Type B pancreatic cell (in vitro differentiated cells): ENCODE measurements around the gene HCRTR1. TPM values are rescaled to one million over a fixed set of nuclear protein-coding genes. Genes with fewer than 3 reads are reported as not detected.

Experiments used
- DNase-seq: peaks from one replicate; pipeline ENCODE4 v3.0.0; 2021; ENCODE audit warnings: mixed read lengths; ENCODE audit not compliant: unreplicated experiment; ENCODE audit errors: extremely low spot score
- H3K27ac Mint-ChIP-seq: 2 replicates; pipeline ENCODE4 v1.8.0; 2021; ENCODE audit warnings: mild to moderate bottlenecking, mixed read lengths
- H3K27me3 Mint-ChIP-seq: 2 replicates; pipeline ENCODE4 v1.8.0; 2021; ENCODE audit warnings: mixed read lengths
- H3K36me3 Mint-ChIP-seq: 2 replicates; pipeline ENCODE4 v1.8.0; 2021; ENCODE audit warnings: mixed read lengths
- H3K4me1 Mint-ChIP-seq: one replicate; pipeline ENCODE4 v1.8.0; 2021; ENCODE audit warnings: mixed read lengths; ENCODE audit not compliant: unreplicated experiment
- H3K4me3 Mint-ChIP-seq: 2 replicates; pipeline ENCODE4 v1.8.0; 2021; ENCODE audit warnings: mild to moderate bottlenecking, mixed read lengths
- H3K9me3 Mint-ChIP-seq: 2 replicates; pipeline ENCODE4 v1.8.0; 2021; ENCODE audit warnings: mixed read lengths
- CTCF ChIP-seq: fragments of 200-600 bp; sonication (generic); conservative IDR thresholded peaks from 2 replicates; pipeline ENCODE4 v1.5.0; 2021; ENCODE audit warnings: antibody characterized with exemption, mild to moderate bottlenecking
- total RNA-seq: library from RNA; stranded (reverse); gene quantifications from 2 replicates; pipeline ENCODE4 v1.2.1, GENCODE V29; 2021; ENCODE audit warnings: low replicate concordance

Gene HCRTR1
- total RNA-seq, 1 donor from 2014 or later = not detected

- TF ChIP-seq CTCF = no peak
- H3K4me3 Mint-ChIP-seq = no peak overlapping the region
- no peaks in the 10 kb centered on the region for H3K36me3 Mint-ChIP-seq
- no peak overlapping the region for H3K27ac Mint-ChIP-seq
- DNase-seq = no peak
- H3K9me3 Mint-ChIP-seq = no peaks in the 10 kb centered on the region
- H3K4me1 Mint-ChIP-seq = peaks cover 15% of the 10 kb centered on the region
- peaks cover 3% of the 10 kb centered on the region for H3K27me3 Mint-ChIP-seq
These were observed 16.8 kb upstream of the HCRTR1 start for GRCh38 chr1:31600641-31601040.

DNA sequence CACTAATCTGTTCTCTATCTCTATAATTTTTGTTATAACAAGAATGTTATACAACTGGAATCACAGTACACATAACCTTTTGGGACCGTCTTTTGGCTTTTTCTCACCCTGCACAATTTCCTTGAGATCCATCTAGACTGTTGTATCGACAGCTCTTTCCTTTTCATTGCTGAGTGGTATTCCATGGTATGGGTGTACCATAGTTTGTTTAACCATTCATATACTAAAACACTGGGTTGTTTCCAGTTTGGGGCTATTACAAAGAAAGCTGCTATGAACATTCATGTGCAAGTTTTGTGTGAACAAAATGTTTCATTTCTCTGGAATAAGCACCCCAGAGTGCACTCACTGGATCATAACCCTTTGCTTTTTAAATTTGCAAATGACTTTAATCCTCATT lies 15.4 kb upstream of the HCRTR1 start:
- TF ChIP-seq CTCF = no peak
- Mint-ChIP-seq H3K27ac (no peak overlapping the region), H3K36me3 (no peaks in the 10 kb centered on the region), H3K4me1 (peaks cover under 1% of the 10 kb centered on the region), H3K9me3 (no peaks in the 10 kb centered on the region), H3K4me3 (no peak overlapping the region), H3K27me3 (peaks cover 3% of the 10 kb centered on the region)
- DNase-seq = no peak

- Mint-ChIP-seq H3K4me3 (no peak overlapping the region), H3K27ac (no peak overlapping the region), H3K36me3 (no peaks in the 10 kb centered on the region), H3K27me3 (peaks cover 7% of the 10 kb centered on the region), H3K9me3 (no peaks in the 10 kb centered on the region), H3K4me1 (no peaks in the 10 kb centered on the region)
- TF ChIP-seq CTCF = no peak
- DNase-seq = no peak
These were observed 11.5 kb upstream of the HCRTR1 start for GRCh38 chr1:31605908-31606427.

GRCh38 chr1:31607360-31607759 lies 10.1 kb upstream of the HCRTR1 start:
- Mint-ChIP-seq H3K27me3 (peaks cover 7% of the 10 kb centered on the region), H3K27ac (no peak overlapping the region), H3K9me3 (no peaks in the 10 kb centered on the region), H3K4me1 (no peaks in the 10 kb centered on the region), H3K36me3 (no peaks in the 10 kb centered on the region), H3K4me3 (no peak overlapping the region)
- DNase-seq = peak; percentile 43
- TF ChIP-seq CTCF = no peak

GRCh38 chr1:31609514-31610118 lies 7.9 kb upstream of the HCRTR1 start:
- Mint-ChIP-seq H3K4me3 (no peak overlapping the region), H3K27ac (no peak overlapping the region), H3K36me3 (no peaks in the 10 kb centered on the region), H3K4me1 (peaks cover 4% of the 10 kb centered on the region), H3K9me3 (no peaks in the 10 kb centered on the region), H3K27me3 (peaks cover 7% of the 10 kb centered on the region)
- TF ChIP-seq CTCF = no peak
- no peak for DNase-seq
